GM19467 (cell line): ENCODE results near the gene HTR3B.

Source experiments
- ATAC-seq: cut with Tn5 transposase; IDR thresholded peaks from one replicate; pipeline ENCODE4 v1.9.1; 2021; ENCODE audit warnings: mild to moderate bottlenecking, moderate library complexity; ENCODE audit not compliant: unreplicated experiment

The HTR3B gene

GRCh38 chr11:113989381-113989780, 84.8 kb downstream of the HTR3B start:
- no peak for ATAC-seq

DNA sequence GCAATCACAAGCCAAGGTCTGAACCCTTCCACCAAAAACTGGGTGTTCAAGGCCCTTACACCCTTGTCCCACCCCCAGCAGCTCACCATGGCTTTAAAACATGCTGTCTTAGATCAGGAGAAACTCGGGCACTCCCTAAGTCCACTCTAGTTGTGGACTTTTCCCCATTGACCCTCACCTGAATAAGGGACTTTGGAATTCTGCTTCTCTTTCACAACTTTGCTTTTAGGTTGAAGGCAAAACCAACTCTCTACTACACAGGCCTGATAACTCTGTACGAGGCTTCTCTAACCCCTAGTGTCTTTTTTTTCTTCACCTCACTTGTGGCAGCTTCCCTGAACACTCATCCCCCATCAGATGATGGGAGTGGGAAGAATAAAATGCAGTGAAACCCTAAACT, 85.3 kb downstream of the HTR3B start:
- no peak for ATAC-seq

DNA sequence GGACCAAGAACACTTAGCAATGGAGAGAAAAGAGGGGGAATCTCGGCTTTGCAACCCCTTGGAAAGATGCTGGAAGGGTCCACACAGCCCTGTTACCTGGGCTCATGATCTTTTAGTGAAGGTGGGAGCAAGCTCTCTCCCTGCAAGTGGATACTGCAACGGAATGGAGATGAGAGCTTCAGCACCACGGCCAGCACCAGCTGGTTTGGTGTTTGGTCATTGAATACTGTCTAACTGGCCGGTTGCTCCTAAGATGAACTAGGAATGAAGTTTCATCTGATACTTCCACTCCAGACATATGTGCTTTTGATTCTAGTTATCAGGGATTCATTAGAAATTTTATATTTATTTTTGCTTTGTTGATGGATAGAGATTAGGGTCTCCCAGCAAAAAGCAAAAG, 86.6 kb downstream of the HTR3B start:
- no peak for ATAC-seq

GRCh38 chr11:113991718-113992458, 87.3 kb downstream of the HTR3B start:
- ATAC-seq, result no peak

GRCh38 chr11:113992459-113993110, 88.0 kb downstream of the HTR3B start:
- no peak for ATAC-seq

DNA sequence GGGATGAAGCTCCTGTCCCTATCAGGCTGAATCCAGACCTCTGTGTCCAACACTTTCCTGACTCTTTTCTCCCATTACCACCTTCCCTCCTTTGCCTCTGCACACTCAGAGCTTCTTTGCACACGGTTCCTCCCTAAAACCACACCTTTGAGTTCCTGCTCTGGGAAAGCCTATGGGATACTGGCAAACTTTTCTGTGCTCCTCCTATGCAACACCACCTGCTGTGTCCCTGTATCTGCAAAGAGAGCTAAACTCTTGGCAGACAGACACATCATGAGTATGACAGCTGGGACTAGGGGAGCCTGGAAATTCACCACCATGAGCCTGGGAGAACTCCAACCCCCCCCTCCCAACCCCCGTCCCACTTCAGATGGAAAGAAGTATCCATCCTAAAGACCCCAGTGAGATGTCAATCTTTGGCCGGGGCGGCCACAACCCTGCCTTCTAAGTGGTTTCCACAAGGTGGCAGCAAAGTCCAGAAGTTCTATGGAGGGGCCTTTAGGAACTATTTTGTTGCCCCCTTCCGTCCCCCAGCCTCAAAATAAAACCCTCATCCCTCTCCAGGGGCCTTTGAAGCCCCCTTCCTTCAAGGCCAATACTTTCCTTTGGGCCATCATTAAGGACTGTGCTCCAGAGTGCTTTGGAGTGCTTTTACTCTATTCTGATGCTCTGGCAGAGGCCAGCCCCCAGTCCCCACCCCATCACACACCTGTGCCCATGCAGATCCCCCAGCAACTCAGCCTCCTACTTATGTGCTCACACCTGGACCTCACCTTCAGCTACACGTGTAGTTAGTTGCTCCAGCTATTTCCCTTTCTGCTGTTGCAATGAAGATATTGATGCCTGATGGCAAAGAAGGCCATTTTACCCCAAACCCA, 89.7 kb downstream of the HTR3B start:
- no peak for ATAC-seq
